Measurements from ENCODE around the gene BABAM2.

Gene BABAM2

DNA sequence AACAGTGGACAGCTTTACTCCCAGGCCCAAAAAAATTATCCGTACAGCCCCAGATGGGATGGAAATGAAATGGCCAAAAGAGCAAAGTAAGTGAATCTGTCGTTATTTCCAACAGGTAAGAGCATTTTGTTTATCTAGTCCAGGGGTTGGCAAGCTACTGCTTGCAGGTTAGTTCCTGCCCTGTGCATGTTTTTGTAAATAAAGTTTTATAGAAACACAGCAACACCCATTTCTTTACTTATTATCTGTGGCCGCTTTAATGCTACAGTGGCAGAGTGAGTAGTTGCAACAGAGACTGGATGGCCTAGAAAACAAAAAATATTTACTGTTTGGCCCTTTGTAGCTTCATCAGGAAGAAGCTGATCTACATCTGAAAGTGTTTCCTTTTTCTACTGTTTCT is 407.9 kb downstream of the BABAM2 start:
- TF ChIP-seq, protein P1, sequence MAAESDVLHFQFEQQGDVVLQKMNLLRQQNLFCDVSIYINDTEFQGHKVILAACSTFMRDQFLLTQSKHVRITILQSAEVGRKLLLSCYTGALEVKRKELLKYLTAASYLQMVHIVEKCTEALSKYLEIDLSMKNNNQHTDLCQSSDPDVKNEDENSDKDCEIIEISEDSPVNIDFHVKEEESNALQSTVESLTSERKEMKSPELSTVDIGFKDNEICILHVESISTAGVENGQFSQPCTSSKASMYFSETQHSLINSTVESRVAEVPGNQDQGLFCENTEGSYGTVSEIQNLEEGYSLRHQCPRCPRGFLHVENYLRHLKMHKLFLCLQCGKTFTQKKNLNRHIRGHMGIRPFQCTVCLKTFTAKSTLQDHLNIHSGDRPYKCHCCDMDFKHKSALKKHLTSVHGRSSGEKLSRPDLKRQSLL (tag by site-specific recombination; IDR thresholded peaks at IDR 0.05): no peak
- TF ChIP-seq ZNF768 (tag by site-specific recombination; IDR thresholded peaks at IDR 0.05) (no peak), OVOL3 (tag by site-specific recombination; IDR thresholded peaks at IDR 0.05) (no peak), HOXC10 (CRISPR knock-in tag; IDR thresholded peaks at IDR 0.05) (no peak), ZNF214 (tag by site-specific recombination; IDR thresholded peaks at IDR 0.05; ENCODE audit: borderline replicate concordance) (no peak), SP2 (tag by site-specific recombination; IDR thresholded peaks at IDR 0.05) (no peak), REPIN1 (tag by site-specific recombination; IDR thresholded peaks at IDR 0.05; ENCODE audit: low read depth) (no peak), ZNF324 (tag by site-specific recombination; IDR thresholded peaks at IDR 0.05) (no peak)
- H3K9me3 ChIP-seq (ENCODE audit: control insufficient read depth, insufficient read depth, low read depth, low read length): no peaks in the 10 kb centered on the region
- H3K4me1 ChIP-seq (ENCODE audit: control insufficient read depth, insufficient read depth, low read length): 0 out of 2 replicates have a peak, but pooled peaks cover 3% of the 10 kb centered on the region

DNA sequence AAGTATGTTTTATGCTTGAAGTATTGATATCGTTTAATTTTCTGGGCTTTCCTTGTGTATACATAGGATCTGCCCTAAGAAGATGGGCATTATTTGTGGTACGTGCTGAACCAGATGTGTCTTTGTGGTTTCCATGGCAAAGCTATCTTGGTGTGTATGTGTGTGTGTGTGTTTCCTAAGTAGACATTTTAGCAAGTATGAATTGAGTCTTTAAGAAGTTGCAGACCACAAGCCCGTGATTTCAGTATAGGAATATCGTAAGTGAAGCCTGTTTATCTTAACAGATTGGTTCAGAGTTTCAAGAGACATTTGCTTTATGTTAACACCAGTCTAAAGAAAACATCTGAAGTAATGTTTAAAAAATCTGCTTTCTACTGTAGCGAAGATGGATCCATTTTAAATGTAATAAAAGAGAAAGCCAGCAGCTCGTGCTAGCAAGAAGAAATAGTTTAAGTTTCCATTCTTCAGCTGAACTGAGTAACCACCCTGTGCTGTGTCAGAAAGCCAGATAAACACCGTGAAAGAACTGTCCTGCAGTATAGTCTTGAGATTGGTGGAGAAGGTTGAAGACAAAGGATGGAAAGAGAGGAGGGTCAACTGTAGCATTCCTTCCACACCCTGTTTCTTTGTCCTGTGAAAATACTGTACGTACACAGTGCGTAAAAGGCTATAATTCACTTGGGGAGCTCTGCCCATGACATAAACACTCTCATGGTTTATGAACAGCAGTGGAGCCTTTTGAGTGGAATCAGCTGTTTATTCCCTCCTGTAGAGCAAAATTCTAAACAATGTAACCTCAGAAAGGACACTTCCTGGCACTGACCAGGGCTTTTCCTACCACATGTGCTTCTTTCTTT is 410.2 kb downstream of the BABAM2 start:
- 0 out of 2 replicates have a peak, but pooled peaks cover 3% of the 10 kb centered on the region for H3K4me1 ChIP-seq (ENCODE audit: control insufficient read depth, insufficient read depth, low read length)
- H3K4me3 ChIP-seq (ENCODE audit: low read depth, low read length): no peak overlapping the region

More for the DNA sequence above, 407.9 kb downstream of the BABAM2 start:
- ChIA-PET CTCF (interaction anchor here (1.3 kb wide), 1 partner anchor 13 kb away, joined by 3 read pairs; no protein-coding TSS in a partner anchor), POLR2A (no interaction called here)
- no peak overlapping the region for H3K27ac ChIP-seq (ENCODE audit: extremely low read depth, low read depth, low read length)
- no peaks in the 10 kb centered on the region for H3K36me3 ChIP-seq (ENCODE audit: control insufficient read depth in 2 of 2, insufficient read depth in 1 of 2, low read length in 2 of 2)
- H3K4me3 ChIP-seq (ENCODE audit: low read depth, low read length): no peak overlapping the region

More for the DNA sequence above, 410.2 kb downstream of the BABAM2 start:
- TF ChIP-seq ZNF174 (tag by site-specific recombination; IDR thresholded peaks at IDR 0.05) (no peak), BCL11A (tag by site-specific recombination; IDR thresholded peaks at IDR 0.05; ENCODE audit: low read depth) (no peak), KLF10 (tag by site-specific recombination; IDR thresholded peaks at IDR 0.05) (no peak), REPIN1 (tag by site-specific recombination; IDR thresholded peaks at IDR 0.05; ENCODE audit: low read depth) (no peak), ZNF548 (tag by site-specific recombination; IDR thresholded peaks at IDR 0.05) (no peak), ZNF10 (tag by site-specific recombination; IDR thresholded peaks at IDR 0.05) (no peak), ZBTB7A (tag by site-specific recombination; IDR thresholded peaks at IDR 0.05; ENCODE audit: low read depth) (no peak), ZNF529 (tag by site-specific recombination; IDR thresholded peaks at IDR 0.05; ENCODE audit: insufficient replicate concordance) (no peak), IKZF3 (tag by site-specific recombination; IDR thresholded peaks at IDR 0.05) (no peak), ZNF791 (tag by site-specific recombination; IDR thresholded peaks at IDR 0.05) (no peak), KLF1 (tag by site-specific recombination; IDR thresholded peaks at IDR 0.05) (no peak)
- TF ChIP-seq, protein P2, sequence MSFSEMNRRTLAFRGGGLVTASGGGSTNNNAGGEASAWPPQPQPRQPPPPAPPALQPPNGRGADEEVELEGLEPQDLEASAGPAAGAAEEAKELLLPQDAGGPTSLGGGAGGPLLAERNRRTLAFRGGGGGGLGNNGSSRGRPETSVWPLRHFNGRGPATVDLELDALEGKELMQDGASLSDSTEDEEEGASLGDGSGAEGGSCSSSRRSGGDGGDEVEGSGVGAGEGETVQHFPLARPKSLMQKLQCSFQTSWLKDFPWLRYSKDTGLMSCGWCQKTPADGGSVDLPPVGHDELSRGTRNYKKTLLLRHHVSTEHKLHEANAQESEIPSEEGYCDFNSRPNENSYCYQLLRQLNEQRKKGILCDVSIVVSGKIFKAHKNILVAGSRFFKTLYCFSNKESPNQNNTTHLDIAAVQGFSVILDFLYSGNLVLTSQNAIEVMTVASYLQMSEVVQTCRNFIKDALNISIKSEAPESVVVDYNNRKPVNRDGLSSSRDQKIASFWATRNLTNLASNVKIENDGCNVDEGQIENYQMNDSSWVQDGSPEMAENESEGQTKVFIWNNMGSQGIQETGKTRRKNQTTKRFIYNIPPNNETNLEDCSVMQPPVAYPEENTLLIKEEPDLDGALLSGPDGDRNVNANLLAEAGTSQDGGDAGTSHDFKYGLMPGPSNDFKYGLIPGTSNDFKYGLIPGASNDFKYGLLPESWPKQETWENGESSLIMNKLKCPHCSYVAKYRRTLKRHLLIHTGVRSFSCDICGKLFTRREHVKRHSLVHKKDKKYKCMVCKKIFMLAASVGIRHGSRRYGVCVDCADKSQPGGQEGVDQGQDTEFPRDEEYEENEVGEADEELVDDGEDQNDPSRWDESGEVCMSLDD (tag by site-specific recombination; IDR thresholded peaks at IDR 0.05): no peak
- TF ChIP-seq, protein P3, sequence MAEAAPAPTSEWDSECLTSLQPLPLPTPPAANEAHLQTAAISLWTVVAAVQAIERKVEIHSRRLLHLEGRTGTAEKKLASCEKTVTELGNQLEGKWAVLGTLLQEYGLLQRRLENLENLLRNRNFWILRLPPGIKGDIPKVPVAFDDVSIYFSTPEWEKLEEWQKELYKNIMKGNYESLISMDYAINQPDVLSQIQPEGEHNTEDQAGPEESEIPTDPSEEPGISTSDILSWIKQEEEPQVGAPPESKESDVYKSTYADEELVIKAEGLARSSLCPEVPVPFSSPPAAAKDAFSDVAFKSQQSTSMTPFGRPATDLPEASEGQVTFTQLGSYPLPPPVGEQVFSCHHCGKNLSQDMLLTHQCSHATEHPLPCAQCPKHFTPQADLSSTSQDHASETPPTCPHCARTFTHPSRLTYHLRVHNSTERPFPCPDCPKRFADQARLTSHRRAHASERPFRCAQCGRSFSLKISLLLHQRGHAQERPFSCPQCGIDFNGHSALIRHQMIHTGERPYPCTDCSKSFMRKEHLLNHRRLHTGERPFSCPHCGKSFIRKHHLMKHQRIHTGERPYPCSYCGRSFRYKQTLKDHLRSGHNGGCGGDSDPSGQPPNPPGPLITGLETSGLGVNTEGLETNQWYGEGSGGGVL (tag by site-specific recombination; IDR thresholded peaks at IDR 0.05): no peak
- Histone ChIP-seq H3K36me3 (ENCODE audit: control insufficient read depth in 2 of 2, insufficient read depth in 1 of 2, low read length in 2 of 2) (no peaks in the 10 kb centered on the region; a peak in 1 of 3 replicates), H3K9me3 (ENCODE audit: control insufficient read depth, insufficient read depth, low read depth, low read length) (no peaks in the 10 kb centered on the region), H3K27ac (ENCODE audit: extremely low read depth, low read depth, low read length) (no peak overlapping the region)
- ChIA-PET CTCF (no interaction called here), POLR2A (no interaction called here)
